Osteoblast (primary cell): ENCODE data around the gene TEKTIP1. TPM values are rescaled to one million over a fixed set of nuclear protein-coding genes. Genes with fewer than 3 reads are reported as not detected.

Experiments used
- DNase-seq: peaks from one replicate; pipeline ENCODE4 v3.0.0; 2011; ENCODE audit warnings: low spot score, mixed read lengths; ENCODE audit not compliant: insufficient read length; ENCODE audit errors: missing footprints
- H2AFZ ChIP-seq: 2 replicates; pipeline ENCODE4 v1.6.0; 2011; ENCODE audit warnings: mild to moderate bottlenecking, low read length
- H3K27ac ChIP-seq: 2 replicates; pipeline ENCODE4 v1.5.1; 2011; ENCODE audit warnings: mild to moderate bottlenecking, low read depth, low read length, moderate library complexity
- H3K27me3 ChIP-seq: 2 replicates; pipeline ENCODE4 v1.6.0; 2012; ENCODE audit warnings: mild to moderate bottlenecking, control low read depth, inconsistent platforms, low read length, moderate library complexity; ENCODE audit not compliant: insufficient read depth
- H3K36me3 ChIP-seq: 2 replicates; pipeline ENCODE4 v1.5.1; 2011; ENCODE audit warnings: mild to moderate bottlenecking, low read length, control low read depth, moderate library complexity; ENCODE audit not compliant: insufficient read depth
- H3K4me1 ChIP-seq: 2 replicates; pipeline ENCODE4 v1.5.1; 2011; ENCODE audit warnings: mild to moderate bottlenecking, low read length, control low read depth, moderate library complexity; ENCODE audit not compliant: insufficient read depth
- H3K4me2 ChIP-seq: 2 replicates; pipeline ENCODE4 v1.6.0; 2011; ENCODE audit warnings: mild to moderate bottlenecking, low read length; ENCODE audit not compliant: insufficient read depth
- H3K4me3 ChIP-seq: fragments of 200-600 bp; sonication (generic); 3 replicates; pipeline ENCODE4 v1.5.1; 2012; ENCODE audit warnings: mild to moderate bottlenecking, low read length, inconsistent platforms; ENCODE audit not compliant: insufficient read depth
- H3K79me2 ChIP-seq: 2 replicates; pipeline ENCODE4 v1.6.0; 2012; ENCODE audit warnings: mild to moderate bottlenecking, low read length, control low read depth, inconsistent platforms; ENCODE audit not compliant: insufficient read depth
- H3K9me3 ChIP-seq: 2 replicates; pipeline ENCODE4 v1.5.1; 2011; ENCODE audit warnings: low read depth, low read length, control low read depth
- H4K20me1 ChIP-seq: 2 replicates; pipeline ENCODE4 v1.6.0; 2012; ENCODE audit warnings: mild to moderate bottlenecking, low read length, control low read depth; ENCODE audit not compliant: insufficient read depth
- total RNA-seq: library from RNA; depleted of rRNA; stranded (reverse); fragments of >200 nt; gene quantifications from 2 replicates; pipeline ENCODE4 v1.2.3, GENCODE V29; 2012
- TF ChIP-seq, protein P1 (sequence below): IDR thresholded peaks from 2 replicates; pipeline ENCODE4 v1.5.1; 2011; ENCODE audit warnings: mild to moderate bottlenecking, low read depth, low read length, moderate library complexity; ENCODE audit errors: extremely low read depth

The TEKTIP1 gene
- total RNA-seq, 1 donor, result not detected

DNA sequence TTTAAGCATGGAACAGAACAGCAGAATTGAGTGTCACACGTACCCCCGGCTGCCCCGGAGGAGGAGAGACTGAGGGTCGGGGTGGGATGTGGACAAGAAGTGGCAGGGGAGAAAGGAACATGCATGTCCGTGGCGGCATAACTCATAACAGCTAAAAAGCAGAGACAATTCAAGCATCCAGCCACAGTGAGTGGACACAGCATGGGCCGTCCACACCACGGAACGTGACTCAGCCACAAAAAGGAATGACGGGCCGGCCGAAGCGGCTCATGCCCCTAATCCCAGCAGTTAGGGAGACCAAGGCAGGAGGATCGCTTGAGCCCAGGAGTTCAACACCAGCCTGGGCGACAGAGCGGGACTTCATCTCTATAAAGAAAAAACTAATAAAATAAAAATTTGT is 46.1 kb upstream of the TEKTIP1 start:
- TF ChIP-seq, protein P1, sequence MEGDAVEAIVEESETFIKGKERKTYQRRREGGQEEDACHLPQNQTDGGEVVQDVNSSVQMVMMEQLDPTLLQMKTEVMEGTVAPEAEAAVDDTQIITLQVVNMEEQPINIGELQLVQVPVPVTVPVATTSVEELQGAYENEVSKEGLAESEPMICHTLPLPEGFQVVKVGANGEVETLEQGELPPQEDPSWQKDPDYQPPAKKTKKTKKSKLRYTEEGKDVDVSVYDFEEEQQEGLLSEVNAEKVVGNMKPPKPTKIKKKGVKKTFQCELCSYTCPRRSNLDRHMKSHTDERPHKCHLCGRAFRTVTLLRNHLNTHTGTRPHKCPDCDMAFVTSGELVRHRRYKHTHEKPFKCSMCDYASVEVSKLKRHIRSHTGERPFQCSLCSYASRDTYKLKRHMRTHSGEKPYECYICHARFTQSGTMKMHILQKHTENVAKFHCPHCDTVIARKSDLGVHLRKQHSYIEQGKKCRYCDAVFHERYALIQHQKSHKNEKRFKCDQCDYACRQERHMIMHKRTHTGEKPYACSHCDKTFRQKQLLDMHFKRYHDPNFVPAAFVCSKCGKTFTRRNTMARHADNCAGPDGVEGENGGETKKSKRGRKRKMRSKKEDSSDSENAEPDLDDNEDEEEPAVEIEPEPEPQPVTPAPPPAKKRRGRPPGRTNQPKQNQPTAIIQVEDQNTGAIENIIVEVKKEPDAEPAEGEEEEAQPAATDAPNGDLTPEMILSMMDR, result no peak
- no peaks in the 10 kb centered on the region for H3K9me3 ChIP-seq
- no peak overlapping the region for H3K27ac ChIP-seq
- no peaks in the 10 kb centered on the region for H3K27me3 ChIP-seq
- peak; percentile 89 for DNase-seq
- peaks cover 33% of the 10 kb centered on the region for H3K36me3 ChIP-seq
- no peaks in the 10 kb centered on the region for H3K4me1 ChIP-seq
- H4K20me1 ChIP-seq, result peaks cover 7% of the 10 kb centered on the region
- no peak overlapping the region for H2AFZ ChIP-seq
- H3K79me2 ChIP-seq, result peaks cover 12% of the 10 kb centered on the region
- H3K4me2 ChIP-seq, result no peak overlapping the region
- H3K4me3 ChIP-seq, result no peak overlapping the region

DNA sequence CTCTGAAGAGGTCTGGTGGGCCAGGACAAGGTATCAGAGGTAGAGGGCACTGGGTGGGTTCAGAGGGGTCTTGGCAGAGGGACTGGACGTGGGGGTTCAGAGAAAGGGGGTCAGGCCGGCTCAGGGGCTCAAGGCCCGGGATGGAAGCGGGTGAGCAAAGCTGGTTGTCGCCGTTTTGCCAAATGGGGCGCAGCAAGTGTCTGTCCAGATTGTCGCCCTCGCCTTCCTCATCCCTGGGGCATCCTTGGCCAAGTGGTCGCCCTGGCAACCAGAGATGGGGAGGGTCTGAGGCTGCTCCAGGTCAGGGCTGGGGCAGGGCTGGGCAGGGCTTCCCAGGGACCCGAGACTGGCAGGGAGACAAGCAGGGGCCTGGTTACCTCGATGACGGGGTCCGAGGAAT is 45.3 kb upstream of the TEKTIP1 start:
- H4K20me1 ChIP-seq, result peaks cover 7% of the 10 kb centered on the region
- TF ChIP-seq, protein P1, result no peak
- no peak overlapping the region for H3K4me3 ChIP-seq
- H3K79me2 ChIP-seq, result peaks cover 17% of the 10 kb centered on the region
- no peak overlapping the region for H3K27ac ChIP-seq
- H3K36me3 ChIP-seq, result peaks cover 33% of the 10 kb centered on the region
- H3K4me1 ChIP-seq, result no peaks in the 10 kb centered on the region
- no peak overlapping the region for H3K4me2 ChIP-seq
- no peaks in the 10 kb centered on the region for H3K27me3 ChIP-seq
- H3K9me3 ChIP-seq, result no peaks in the 10 kb centered on the region
- H2AFZ ChIP-seq, result no peak overlapping the region
- no peak for DNase-seq

DNA sequence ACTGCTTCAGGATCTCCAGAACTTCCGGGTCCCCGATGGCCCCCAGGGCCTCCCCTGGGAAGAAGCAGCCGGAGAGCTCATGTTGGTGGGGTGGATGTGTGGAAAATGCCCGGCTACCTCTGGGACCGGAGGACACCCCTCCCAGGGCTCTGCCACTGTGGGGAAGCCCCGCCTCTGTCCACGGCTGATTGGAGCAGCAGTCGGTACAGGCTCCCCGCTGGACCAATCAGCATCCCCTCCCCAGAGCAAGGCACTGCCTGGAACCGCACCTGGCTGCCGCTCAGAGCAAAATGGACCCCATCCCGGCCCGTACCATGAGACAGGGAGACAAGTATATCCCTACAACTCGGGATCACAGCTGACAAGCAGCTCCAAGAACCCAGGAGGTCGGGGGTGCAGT is 44.9 kb upstream of the TEKTIP1 start:
- Histone ChIP-seq H3K36me3 (peaks cover 33% of the 10 kb centered on the region), H3K4me1 (no peaks in the 10 kb centered on the region), H3K9me3 (no peaks in the 10 kb centered on the region), H3K27me3 (no peaks in the 10 kb centered on the region), H3K4me2 (no peak overlapping the region), H2AFZ (no peak overlapping the region), H3K4me3 (no peak overlapping the region), H3K27ac (no peak overlapping the region), H4K20me1 (peaks cover 7% of the 10 kb centered on the region), H3K79me2 (peaks cover 21% of the 10 kb centered on the region)
- DNase-seq, result peak; percentile 97
- TF ChIP-seq, protein P1, result no peak

DNA sequence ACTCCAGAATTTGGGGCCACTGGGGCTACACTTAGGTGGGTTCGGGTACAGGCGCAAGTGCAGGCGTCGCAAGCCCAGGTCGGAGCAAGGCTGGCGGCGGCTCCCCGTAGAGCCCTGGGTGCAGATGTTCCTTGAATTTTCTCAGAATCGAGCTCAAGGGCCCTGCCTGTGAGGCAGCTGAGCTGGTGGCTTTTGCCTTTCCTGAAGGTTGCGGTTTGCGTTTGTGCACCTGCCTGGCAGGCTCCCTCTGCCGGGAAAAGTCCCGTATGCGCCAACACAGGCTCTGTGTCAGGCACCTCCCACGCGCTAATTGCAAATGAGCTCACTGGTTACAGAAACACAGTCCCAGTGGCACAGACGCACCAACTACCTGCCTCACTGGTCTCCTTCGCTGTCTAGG is 44.4 kb upstream of the TEKTIP1 start:
- Histone ChIP-seq H3K79me2 (peaks cover 26% of the 10 kb centered on the region), H2AFZ (no peak overlapping the region), H3K9me3 (no peaks in the 10 kb centered on the region), H3K27me3 (no peaks in the 10 kb centered on the region), H3K4me2 (no peak overlapping the region), H3K4me1 (peaks cover 1% of the 10 kb centered on the region), H3K27ac (no peak overlapping the region), H3K4me3 (no peak overlapping the region), H3K36me3 (peaks cover 33% of the 10 kb centered on the region), H4K20me1 (peaks cover 7% of the 10 kb centered on the region)
- TF ChIP-seq, protein P1, result no peak
- no peak for DNase-seq
